Measurements from ENCODE around the gene NCK2. TPM values are rescaled to one million over a fixed set of nuclear protein-coding genes. Genes with fewer than 3 reads are reported as not detected.

The NCK2 gene
- total RNA-seq, 1 donor from 2014 or later = 35.8 TPM

GRCh38 chr2:105790461-105791149 is 45.9 kb downstream of the NCK2 start:
- DNase-seq (ENCODE audit: low read depth in 2 of 2) = no peak

GRCh38 chr2:105791229-105791628 is 46.5 kb downstream of the NCK2 start:
- no peak for DNase-seq (ENCODE audit: low read depth in 2 of 2)

GRCh38 chr2:105792561-105792960 is 47.8 kb downstream of the NCK2 start:
- DNase-seq (ENCODE audit: low read depth in 2 of 2) = no peak

- DNase-seq (ENCODE audit: low read depth in 2 of 2) = no peak
These were observed 48.7 kb downstream of the NCK2 start for GRCh38 chr2:105793196-105793975.

- no peak for DNase-seq (ENCODE audit: low read depth in 2 of 2)
These were observed 50.3 kb downstream of the NCK2 start for GRCh38 chr2:105794926-105795574.

GRCh38 chr2:105795575-105795934 is 50.8 kb downstream of the NCK2 start:
- DNase-seq (ENCODE audit: low read depth in 2 of 2) = peak in 1 of 2 donors; percentile 52

GRCh38 chr2:105796131-105796638 is 51.5 kb downstream of the NCK2 start:
- DNase-seq (ENCODE audit: low read depth in 2 of 2) = no peak

- no peak for DNase-seq (ENCODE audit: low read depth in 2 of 2)
These were observed 52.1 kb downstream of the NCK2 start for GRCh38 chr2:105796791-105797190.

GRCh38 chr2:105797298-105797819 is 52.6 kb downstream of the NCK2 start:
- no peak for DNase-seq (ENCODE audit: low read depth in 2 of 2)

GRCh38 chr2:105798595-105798994 is 53.9 kb downstream of the NCK2 start:
- DNase-seq (ENCODE audit: low read depth in 2 of 2) = no peak

GRCh38 chr2:105800036-105800713 is 55.5 kb downstream of the NCK2 start:
- no peak for DNase-seq (ENCODE audit: low read depth in 2 of 2)

GRCh38 chr2:105800953-105801635 is 56.4 kb downstream of the NCK2 start:
- DNase-seq (ENCODE audit: low read depth in 2 of 2) = no peak

- DNase-seq (ENCODE audit: low read depth in 2 of 2) = no peak
These were observed 57.2 kb downstream of the NCK2 start for GRCh38 chr2:105801961-105802360.

- DNase-seq (ENCODE audit: low read depth in 2 of 2) = no peak
These were observed 57.9 kb downstream of the NCK2 start for GRCh38 chr2:105802587-105802986.

GRCh38 chr2:105803337-105803736 is 58.6 kb downstream of the NCK2 start:
- DNase-seq (ENCODE audit: low read depth in 2 of 2) = no peak

GRCh38 chr2:105803773-105804172 is 59.1 kb downstream of the NCK2 start:
- DNase-seq (ENCODE audit: low read depth in 2 of 2) = no peak

- peak; percentile 20 to 43 for DNase-seq (ENCODE audit: low read depth in 2 of 2)
These were observed 59.6 kb downstream of the NCK2 start for GRCh38 chr2:105804266-105804665.

- no peak for DNase-seq (ENCODE audit: low read depth in 2 of 2)
These were observed 62.3 kb downstream of the NCK2 start for GRCh38 chr2:105806996-105807395.

- DNase-seq (ENCODE audit: low read depth in 2 of 2) = no peak
These were observed 63.8 kb downstream of the NCK2 start for GRCh38 chr2:105808423-105809096.

GRCh38 chr2:105809097-105809473 is 64.4 kb downstream of the NCK2 start:
- DNase-seq (ENCODE audit: low read depth in 2 of 2) = no peak
